SH-SY5Y (cell line): ENCODE measurements around the gene ACVR1.

ENCODE experiments used
- GATA2 ChIP-seq: IDR thresholded peaks from 2 replicates; pipeline ENCODE4 v1.6.1; 2011; ENCODE audit warnings: mild to moderate bottlenecking, low read depth, low read length
- GATA3 ChIP-seq: IDR thresholded peaks from 2 replicates; pipeline ENCODE4 v1.6.1; 2011; ENCODE audit warnings: low read depth, mild to moderate bottlenecking, low read length, moderate library complexity

DNA sequence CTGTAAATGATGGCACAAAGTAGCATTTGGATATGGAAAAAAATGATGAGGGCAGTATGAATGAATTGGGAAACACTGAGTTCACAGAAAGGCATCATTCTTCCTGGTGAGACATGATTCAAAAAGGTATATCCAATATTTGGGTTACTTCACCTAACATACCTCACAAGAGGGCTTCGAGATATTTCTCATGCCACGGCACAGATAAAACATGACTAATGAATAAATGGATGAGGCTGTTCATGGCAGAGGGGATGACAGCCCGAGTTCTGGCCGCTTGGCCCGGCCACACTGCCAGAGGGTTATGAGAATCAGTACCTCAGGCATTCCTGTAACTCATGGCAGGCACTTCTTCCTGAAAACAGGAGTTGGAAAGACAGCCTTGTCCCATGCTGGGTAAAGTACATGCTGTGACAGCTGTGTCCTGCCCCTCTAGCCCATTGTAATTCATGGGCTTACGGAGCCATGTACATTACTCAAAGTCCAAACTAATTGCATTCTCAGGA is 131.5 kb downstream of the ACVR1 start:
- TF ChIP-seq GATA3 (no peak), GATA2 (no peak)
